NCI-H2081 treated with DMSO at 0.1 percent for 48 hours (cell line): ENCODE results near the gene SEPHS1.
"Not testable (repeated sequence)": the region's sequence is repeated elsewhere in the genome, so short reads cannot be mapped to it uniquely, and the experiment has no call there.

ENCODE experiments used
- DNase-seq: peaks from one replicate; lab custom pipeline; 2025; lab: John Stamatoyannopoulos, UW

The SEPHS1 gene

GRCh38 chr10:13356392-13356791 lies 8.3 kb upstream of the SEPHS1 start:
- DNase-seq: no peak

- no peak for DNase-seq
Measured at GRCh38 chr10:13354783-13355182, 6.7 kb upstream of the SEPHS1 start.

GRCh38 chr10:13352519-13352918 lies 4.4 kb upstream of the SEPHS1 start:
- DNase-seq: no peak

- no peak for DNase-seq
Measured at GRCh38 chr10:13351340-13351915, 3.3 kb upstream of the SEPHS1 start.

GRCh38 chr10:13349463-13350274 lies 1.6 kb upstream of the SEPHS1 start:
- no peak for DNase-seq

GRCh38 chr10:13347500-13348156 lies 465 bp downstream of the SEPHS1 start:
- no peak for DNase-seq

- DNase-seq: no peak
Measured at GRCh38 chr10:13347043-13347499, 1.0 kb downstream of the SEPHS1 start.

- DNase-seq: no peak
Measured at GRCh38 chr10:13346283-13347042, 1.6 kb downstream of the SEPHS1 start.

GRCh38 chr10:13340626-13341376 lies 7.3 kb downstream of the SEPHS1 start:
- no peak for DNase-seq

GRCh38 chr10:13340068-13340467 lies 8.0 kb downstream of the SEPHS1 start:
- no peak for DNase-seq

GRCh38 chr10:13338390-13339110 lies 9.5 kb downstream of the SEPHS1 start:
- no peak for DNase-seq

- DNase-seq: no peak
Measured at GRCh38 chr10:13337827-13338196, 10.3 kb downstream of the SEPHS1 start.

GRCh38 chr10:13337128-13337826 lies 10.8 kb downstream of the SEPHS1 start:
- no peak for DNase-seq

- DNase-seq: no peak
Measured at GRCh38 chr10:13335881-13336280, 12.2 kb downstream of the SEPHS1 start.

GRCh38 chr10:13334556-13334955 lies 13.5 kb downstream of the SEPHS1 start:
- no peak for DNase-seq

- DNase-seq: no peak
Measured at GRCh38 chr10:13331646-13332045, 16.4 kb downstream of the SEPHS1 start.

- DNase-seq: not testable (repeated sequence)
Measured at GRCh38 chr10:13330980-13331379, 17.1 kb downstream of the SEPHS1 start.

GRCh38 chr10:13329565-13329964 lies 18.5 kb downstream of the SEPHS1 start:
- no peak for DNase-seq

GRCh38 chr10:13328613-13329012 lies 19.5 kb downstream of the SEPHS1 start:
- DNase-seq: no peak

- DNase-seq: no peak
Measured at GRCh38 chr10:13328126-13328525, 20.0 kb downstream of the SEPHS1 start.
